ENCODE results near the gene CCL28. TPM values are rescaled to one million over a fixed set of nuclear protein-coding genes. Genes with fewer than 3 reads are reported as not detected.

The CCL28 gene
- total and polyA plus RNA-seq, 10 of the 15 experiments (the other 5 are each of a cell fraction or from before 2014, with no cell fraction given) = 1.5 to 7.5 (median 4.4) TPM

GRCh38 chr5:43421450-43422133, 9.4 kb upstream of the CCL28 start:
- Histone ChIP-seq H4K20me1 (ENCODE audit: control insufficient read depth, insufficient read depth) (no peaks in the 10 kb centered on the region), H3K27me3 (replicated peaks in 1 of 2; ENCODE audit: control insufficient read depth in 2 of 2, insufficient read depth in 2 of 2, low read length in 1 of 2) (no peaks in the 10 kb centered on the region), H2AFZ (ENCODE audit: control insufficient read depth, low read depth, low read length) (no peak overlapping the region), H3K4me2 (ENCODE audit: control insufficient read depth, insufficient read depth) (no peak overlapping the region), H3K79me2 (ENCODE audit: control insufficient read depth, insufficient read depth, low read length) (no peaks in the 10 kb centered on the region), H3K4me3 (no peak overlapping the region), H3K4me1 (ENCODE audit: control insufficient read depth, insufficient read depth, low read length) (no peaks in the 10 kb centered on the region), H3K9ac (ENCODE audit: control insufficient read depth, insufficient read depth, low read length) (no peak overlapping the region), H3K36me3 (ENCODE audit: control insufficient read depth in 2 of 2, insufficient read depth in 2 of 2, low read length in 1 of 2) (no peaks in the 10 kb centered on the region), H3K27ac (ENCODE audit: control insufficient read depth, insufficient read depth) (no peak overlapping the region), H3K9me3 (replicated peaks; ENCODE audit: control insufficient read depth, insufficient read depth, low read length) (no peaks in the 10 kb centered on the region)
- intact Hi-C loops (cut with micrococcal nuclease; ENCODE audit: unreplicated experiment) = no loop called here
- CTCF ChIA-PET = interaction anchor here (0.9 kb wide), 1 partner anchor 9 kb away, joined by 4 read pairs; the partner anchor contains the start of gene CCL28
- TF ChIP-seq CHD2 (IDR thresholded peaks at IDR 0.05; ENCODE audit: borderline replicate concordance, low read depth, low read length) (no peak), RAD21 (IDR thresholded peaks at IDR 0.05; ENCODE audit: insufficient read depth, low read depth, low read length) (no peak), CTCF (IDR thresholded peaks at IDR 0.05 in 2 of 3, conservative IDR thresholded peaks at IDR 0.05 in 1 of 3; ENCODE audit: control insufficient read depth in 2 of 3, extremely low read depth in 1 of 3, insufficient read depth in 1 of 3, low read depth in 3 of 3, low read length in 3 of 3) (no peak), USF2 (IDR thresholded peaks at IDR 0.05; ENCODE audit: borderline replicate concordance, low read depth, low read length) (no peak), ATF7 (IDR thresholded peaks at IDR 0.05; ENCODE audit: low read depth) (no peak), BACH1 (IDR thresholded peaks at IDR 0.05; ENCODE audit: borderline replicate concordance) (no peak), YY1 (IDR thresholded peaks at IDR 0.05; ENCODE audit: low read depth, low read length) (no peak), CREB1 (IDR thresholded peaks at IDR 0.05; ENCODE audit: low read depth) (no peak), CEBPZ (IDR thresholded peaks at IDR 0.05; ENCODE audit: low read depth, low read length) (no peak), POU2F2 (IDR thresholded peaks at IDR 0.05; ENCODE audit: borderline replicate concordance, low read depth, low read length) (no peak), RELB (IDR thresholded peaks at IDR 0.05; ENCODE audit: low read depth) (no peak), ATF2 (IDR thresholded peaks at IDR 0.05; ENCODE audit: low read length) (no peak), POLR2AphosphoS2 (IDR thresholded peaks at IDR 0.05; ENCODE audit: low read depth, low read length) (no peak), SREBF1 (IDR thresholded peaks at IDR 0.05; ENCODE audit: low read length) (no peak), YBX1 (IDR thresholded peaks at IDR 0.05) (no peak)
- no TSS peak for BruUV-seq (replicated peaks)
- no peak for ATAC-seq
- RAD21 ChIA-PET (ENCODE audit: unreplicated experiment) = interaction anchor here (0.7 to 0.9 kb wide), 2 partner anchors 32 to 63 kb away, joined by 3 to 4 read pairs; no protein-coding TSS in a partner anchor
- POLR2A ChIA-PET = no interaction called here
- SMC1A ChIA-PET (ENCODE audit: uncharacterized antibody, unreplicated experiment) = no interaction called here
- no peak for FAIRE-seq
- in situ Hi-C loops (cut with MboI) = no loop called here
- WGBS (ENCODE audit: insufficient coverage, insufficient replicate concordance, low lambda C conversion rate, missing lambda C conversion rate) = 84% methylated on average over 7 of the region's 7 CpGs
- DNase-seq (ENCODE audit: low read depth, low spot score) = no peak
